Astrocyte (in vitro differentiated cells and primary cell): Measurements from ENCODE around the gene SLC47A1. TPM values are rescaled to one million over a fixed set of nuclear protein-coding genes. Genes with fewer than 3 reads are reported as not detected.

Experiments
- DNase-seq: peaks from one replicate; pipeline ENCODE4 v3.0.0-alpha.2; 2010; ENCODE audit warnings: low read depth
- FAIRE-seq: peaks from 2 replicates; lab custom pipeline; 2011; peaks lifted over from hg19 to GRCh38; lab: Jason Lieb, UNC
- H2AFZ ChIP-seq: 2 replicates; pipeline ENCODE4 v1.6.0; 2012; ENCODE audit warnings: low read depth, low read length, inconsistent platforms
- H3K27ac ChIP-seq: 2 replicates; pipeline ENCODE4 v1.5.1; 2011; ENCODE audit warnings: low read depth, low read length, inconsistent platforms
- H3K27me3 ChIP-seq: 2 replicates; pipeline ENCODE4 v1.6.0; 2011; ENCODE audit warnings: low read length, inconsistent platforms; ENCODE audit not compliant: insufficient read depth
- H3K36me3 ChIP-seq: 2 replicates; pipeline ENCODE4 v1.5.1; 2011; ENCODE audit warnings: low read length, inconsistent platforms; ENCODE audit not compliant: insufficient read depth
- H3K4me1 ChIP-seq: 2 replicates; pipeline ENCODE4 v1.5.1; 2011; ENCODE audit warnings: low read length, inconsistent platforms; ENCODE audit not compliant: insufficient read depth
- H3K4me2 ChIP-seq: 2 replicates; pipeline ENCODE4 v1.6.0; 2012; ENCODE audit warnings: low read length, inconsistent platforms
- H3K4me3 ChIP-seq: 2 replicates; pipeline ENCODE4 v1.5.1; 2011; ENCODE audit warnings: low read depth, mild to moderate bottlenecking, low read length, inconsistent platforms; ENCODE audit not compliant: insufficient read depth
- H3K79me2 ChIP-seq: 2 replicates; pipeline ENCODE4 v1.6.0; 2012; ENCODE audit warnings: mild to moderate bottlenecking, low read length, inconsistent platforms; ENCODE audit not compliant: insufficient read depth
- H3K9ac ChIP-seq: 2 replicates; pipeline ENCODE4 v1.6.0; 2012; ENCODE audit warnings: mild to moderate bottlenecking, low read length, inconsistent platforms
- H3K9me3 ChIP-seq: 2 replicates; pipeline ENCODE4 v1.5.1; 2012; ENCODE audit warnings: low read depth, mild to moderate bottlenecking, low read length, inconsistent platforms; ENCODE audit not compliant: insufficient read depth
- H4K20me1 ChIP-seq: 2 replicates; pipeline ENCODE4 v1.6.0; 2012; ENCODE audit warnings: low read length, inconsistent platforms; ENCODE audit not compliant: insufficient read depth
- H3K27ac Mint-ChIP-seq: one replicate; pipeline ENCODE4 v1.8.0; 2021; ENCODE audit warnings: mild to moderate bottlenecking, mixed read lengths; ENCODE audit not compliant: unreplicated experiment
- H3K27me3 Mint-ChIP-seq: one replicate; pipeline ENCODE4 v1.8.0; 2021; ENCODE audit warnings: low read depth, mixed read lengths; ENCODE audit not compliant: unreplicated experiment
- H3K36me3 Mint-ChIP-seq: one replicate; pipeline ENCODE4 v1.8.0; 2021; ENCODE audit warnings: low read depth, mixed read lengths; ENCODE audit not compliant: unreplicated experiment
- H3K4me1 Mint-ChIP-seq: one replicate; pipeline ENCODE4 v1.8.0; 2021; ENCODE audit warnings: low read depth, mixed read lengths; ENCODE audit not compliant: unreplicated experiment
- H3K4me3 Mint-ChIP-seq: one replicate; pipeline ENCODE4 v1.8.0; 2021; ENCODE audit warnings: mild to moderate bottlenecking, moderate library complexity, mixed read lengths; ENCODE audit not compliant: unreplicated experiment
- H3K9me3 Mint-ChIP-seq: one replicate; pipeline ENCODE4 v1.8.0; 2021; ENCODE audit warnings: mild to moderate bottlenecking, mixed read lengths; ENCODE audit not compliant: unreplicated experiment
- CTCF ChIP-seq: IDR thresholded peaks from 2 replicates; pipeline ENCODE4 v1.5.1; 2011; ENCODE audit warnings: low read depth, mild to moderate bottlenecking, inconsistent platforms, low read length, moderate library complexity; ENCODE audit not compliant: insufficient read depth
- EZH2 ChIP-seq: IDR thresholded peaks from 2 replicates; pipeline ENCODE4 v1.6.1; 2012; ENCODE audit warnings: mild to moderate bottlenecking, low read length, inconsistent platforms; ENCODE audit not compliant: insufficient read depth
- total RNA-seq: library from RNA; stranded (reverse); gene quantifications from 2 replicates; pipeline ENCODE4 v1.2.1, GENCODE V29; 2021

SLC47A1 gene
- total RNA-seq, 1 donor from 2014 or later, result 0.75 TPM

- H3K9me3 ChIP-seq, result peaks cover 7% of the 10 kb centered on the region
- no peaks in the 10 kb centered on the region for H3K4me1 Mint-ChIP-seq
- H3K4me2 ChIP-seq, result no peak overlapping the region
- H3K4me1 ChIP-seq, result no peaks in the 10 kb centered on the region
- peaks cover 2% of the 10 kb centered on the region for H3K27me3 ChIP-seq
- no peak overlapping the region for H3K4me3 Mint-ChIP-seq
- H3K27ac Mint-ChIP-seq, result no peak overlapping the region
- no peaks in the 10 kb centered on the region for H3K36me3 ChIP-seq
- H3K36me3 Mint-ChIP-seq, result peaks cover 2% of the 10 kb centered on the region
- H3K27ac ChIP-seq, result no peak overlapping the region
- H3K9me3 Mint-ChIP-seq, result peaks cover 24% of the 10 kb centered on the region
- FAIRE-seq, result no peak
- H4K20me1 ChIP-seq, result no peaks in the 10 kb centered on the region
- no peaks in the 10 kb centered on the region for H3K27me3 Mint-ChIP-seq
- TF ChIP-seq CTCF (no peak), EZH2 (no peak)
- H3K9ac ChIP-seq, result no peak overlapping the region
- no peak for DNase-seq
- H3K4me3 ChIP-seq, result no peak overlapping the region
- H2AFZ ChIP-seq, result no peak overlapping the region
- H3K79me2 ChIP-seq, result no peaks in the 10 kb centered on the region
Observed at GRCh38 chr17:19621697-19622096, 88.0 kb downstream of the SLC47A1 start.

GRCh38 chr17:19626079-19626478 is 92.4 kb downstream of the SLC47A1 start:
- Mint-ChIP-seq H3K4me3 (no peak overlapping the region), H3K36me3 (peaks cover 3% of the 10 kb centered on the region)

More at GRCh38 chr17:19626079-19626478, 92.4 kb downstream of the SLC47A1 start:
- no peaks in the 10 kb centered on the region for H3K9me3 ChIP-seq
- H3K9ac ChIP-seq, result no peak overlapping the region
- H4K20me1 ChIP-seq, result no peaks in the 10 kb centered on the region
- no peak overlapping the region for H2AFZ ChIP-seq
- Mint-ChIP-seq H3K27ac (no peak overlapping the region), H3K9me3 (no peaks in the 10 kb centered on the region), H3K27me3 (peaks cover 9% of the 10 kb centered on the region), H3K4me1 (no peaks in the 10 kb centered on the region)
- no peak overlapping the region for H3K4me2 ChIP-seq
- H3K4me3 ChIP-seq, result no peak overlapping the region
- no peaks in the 10 kb centered on the region for H3K79me2 ChIP-seq
- DNase-seq (no peak), FAIRE-seq (no peak)
- no peak overlapping the region for H3K27ac ChIP-seq
- H3K36me3 ChIP-seq, result no peaks in the 10 kb centered on the region
- TF ChIP-seq CTCF (no peak), EZH2 (no peak)
- H3K27me3 ChIP-seq, result peaks cover 2% of the 10 kb centered on the region
- no peaks in the 10 kb centered on the region for H3K4me1 ChIP-seq

Other genes with a start within 250 kb of the SLC47A1 start
- 10.2 and 10.9 TPM in 2 replicates for gene B9D1, start 171.1 kb upstream of the SLC47A1 start, total RNA-seq
- 25.1 and 34.3 TPM in 2 replicates for gene MAPK7, start 155.4 kb upstream of the SLC47A1 start, total RNA-seq
- 0.93 and 3.7 TPM in 2 replicates for gene MFAP4, start 146.7 kb upstream of the SLC47A1 start, total RNA-seq
- 0.36 and 0.96 TPM in 2 replicates for gene RNF112, start 122.6 kb upstream of the SLC47A1 start, total RNA-seq
- 11.1 and 13.8 TPM in 2 replicates for gene ALDH3A2, start 114.9 kb downstream of the SLC47A1 start, total RNA-seq
- not detected in 2 replicates for gene SLC47A2, start 182.7 kb downstream of the SLC47A1 start, total RNA-seq
- gene ALDH3A1, start 214.4 kb downstream of the SLC47A1 start, total RNA-seq, result not detected in 2 replicates